ENCODE data around the gene NFASC. TPM values are rescaled to one million over a fixed set of nuclear protein-coding genes. Genes with fewer than 3 reads are reported as not detected.

NFASC gene
- total and polyA plus RNA-seq, 7 donors, result 0.46 to 105 (median 17.6) TPM

GRCh38 chr1:204846546-204846945, 24.1 kb upstream of the NFASC start:
- Histone ChIP-seq H3K27ac (no peak overlapping the region), H3K27me3 (no peaks in the 10 kb centered on the region), H3K4me3 (no peak overlapping the region), H3K36me3 (no peaks in the 10 kb centered on the region), H3K4me1 (peaks cover 0 to 71% (median 4%) of the 10 kb centered on the region in 4 donors), H3K9me3 (no peaks in the 10 kb centered on the region)
- intact Hi-C loops (cut with DNase I), result no loop called here
- 81 to 90% methylated on average over 3 of the region's 3 CpGs for WGBS, 2 donors
- TF ChIP-seq CTCF (IDR thresholded peaks at IDR 0.05) (no peak), EP300 (IDR thresholded peaks at IDR 0.05) (no peak), POLR2AphosphoS5 (IDR thresholded peaks at IDR 0.05) (no peak), POLR2A (IDR thresholded peaks at IDR 0.05) (no peak)
- no peak for DNase-seq

- no peak for DNase-seq
- no peaks in the 10 kb centered on the region for H3K27me3 ChIP-seq
- no peak overlapping the region for H3K27ac ChIP-seq
- intact Hi-C loops (cut with DNase I), result no loop called here
- H3K4me1 ChIP-seq, result peaks cover 0 to 53% (median 0%) of the 10 kb centered on the region in 4 donors
- no peaks in the 10 kb centered on the region for H3K9me3 ChIP-seq
- no peak for TF ChIP-seq EP300 (IDR thresholded peaks at IDR 0.05)
- no peak for TF ChIP-seq CTCF (IDR thresholded peaks at IDR 0.05)
- no peak for TF ChIP-seq POLR2A (IDR thresholded peaks at IDR 0.05)
- no peak for TF ChIP-seq POLR2AphosphoS5 (IDR thresholded peaks at IDR 0.05)
- 72 to 76% methylated on average over 5 of the region's 5 CpGs for WGBS, 2 donors
- H3K36me3 ChIP-seq, result no peaks in the 10 kb centered on the region
- no peak overlapping the region for H3K4me3 ChIP-seq
Observed at GRCh38 chr1:204848579-204848978, 22.1 kb upstream of the NFASC start.

- Histone ChIP-seq H3K9me3 (no peaks in the 10 kb centered on the region), H3K36me3 (no peaks in the 10 kb centered on the region), H3K4me1 (peaks cover 0 to 16% (median 0%) of the 10 kb centered on the region in 4 donors), H3K27ac (no peak overlapping the region), H3K27me3 (no peaks in the 10 kb centered on the region), H3K4me3 (no peak overlapping the region)
- intact Hi-C loops (cut with DNase I), result no loop called here
- 80 to 88% methylated on average over 2 of the region's 2 CpGs for WGBS, 2 donors
- no peak for TF ChIP-seq EP300 (IDR thresholded peaks at IDR 0.05)
- no peak for TF ChIP-seq CTCF (IDR thresholded peaks at IDR 0.05)
- no peak for TF ChIP-seq POLR2A (IDR thresholded peaks at IDR 0.05)
- no peak for TF ChIP-seq POLR2AphosphoS5 (IDR thresholded peaks at IDR 0.05)
- DNase-seq, result no peak
Observed at GRCh38 chr1:204852854-204853253, 17.8 kb upstream of the NFASC start.

GRCh38 chr1:204853436-204853835, 17.2 kb upstream of the NFASC start:
- Histone ChIP-seq H3K36me3 (no peaks in the 10 kb centered on the region), H3K4me3 (no peak overlapping the region), H3K4me1 (peaks cover 0 to 14% (median 0%) of the 10 kb centered on the region in 4 donors), H3K9me3 (no peaks in the 10 kb centered on the region), H3K27me3 (no peaks in the 10 kb centered on the region), H3K27ac (no peak overlapping the region)
- TF ChIP-seq POLR2A (IDR thresholded peaks at IDR 0.05) (no peak), EP300 (IDR thresholded peaks at IDR 0.05) (no peak), POLR2AphosphoS5 (IDR thresholded peaks at IDR 0.05) (no peak), CTCF (IDR thresholded peaks at IDR 0.05) (no peak)
- WGBS, 2 donors, result 93 to 96% methylated on average over 1 of the region's 1 CpG
- DNase-seq, result no peak
- intact Hi-C loops (cut with DNase I), result no loop called here

- Histone ChIP-seq H3K4me1 (peaks cover 0 to 7% (median 0%) of the 10 kb centered on the region in 4 donors), H3K36me3 (no peaks in the 10 kb centered on the region), H3K4me3 (no peak overlapping the region), H3K27ac (no peak overlapping the region), H3K9me3 (no peaks in the 10 kb centered on the region), H3K27me3 (no peaks in the 10 kb centered on the region)
- TF ChIP-seq POLR2AphosphoS5 (IDR thresholded peaks at IDR 0.05) (no peak), CTCF (IDR thresholded peaks at IDR 0.05) (no peak), POLR2A (IDR thresholded peaks at IDR 0.05) (no peak), EP300 (IDR thresholded peaks at IDR 0.05) (no peak)
- intact Hi-C loops (cut with DNase I), result no loop called here
- 53 to 78% methylated on average over 2 of the region's 2 CpGs for WGBS, 2 donors
- no peak for DNase-seq
Observed at GRCh38 chr1:204854286-204854685, 16.4 kb upstream of the NFASC start.

All from sigmoid colon (tissue), 7 donors.